Measurements from ENCODE around the gene PITX1. TPM values are rescaled to one million over a fixed set of nuclear protein-coding genes. Genes with fewer than 3 reads are reported as not detected.

The PITX1 gene
- total and polyA plus RNA-seq, 2 of the 13 experiments (the other 11 are each of a cell fraction or from before 2014, with no cell fraction given): 11.7 to 20.2 TPM

DNA sequence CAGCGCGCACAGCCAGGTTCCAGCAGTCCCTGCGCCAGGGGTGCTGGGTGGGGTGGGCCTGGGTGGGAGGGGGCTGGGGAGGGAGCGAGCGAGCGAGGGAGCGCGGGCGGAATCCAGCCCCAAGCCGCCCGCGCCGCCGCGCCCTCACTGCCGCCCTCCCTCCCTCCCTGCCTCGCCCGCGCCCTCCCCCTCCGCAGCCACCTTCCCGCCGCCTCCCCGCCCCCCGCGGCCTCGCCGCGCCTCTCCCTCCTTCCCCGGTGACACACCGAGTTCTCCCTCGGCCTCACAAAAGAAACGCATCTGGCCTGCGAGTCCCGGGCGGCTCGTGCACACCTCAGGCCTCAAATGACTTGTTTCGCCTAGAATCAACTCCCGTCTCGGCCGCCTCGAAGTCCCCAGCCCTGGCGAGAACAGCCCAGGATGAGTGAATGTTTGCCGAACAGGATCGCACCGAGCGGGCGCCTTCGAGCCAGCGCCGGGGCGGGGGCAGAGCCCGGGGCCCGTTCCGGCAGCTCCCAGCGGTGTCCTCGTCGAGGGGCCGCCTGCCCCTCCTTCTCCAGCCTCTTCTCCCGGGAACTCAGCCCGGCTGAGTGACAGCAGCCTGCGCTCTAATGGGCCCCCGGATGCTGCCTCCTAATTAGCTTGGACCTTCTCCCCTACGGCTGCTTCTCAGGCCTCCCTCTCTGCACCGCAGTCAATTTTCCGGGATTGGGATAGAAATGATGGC is 371 bp upstream of the PITX1 start (continued):
- TF ChIP-seq SPEN (CRISPR knock-in tag; IDR thresholded peaks at IDR 0.05; ENCODE audit: low read depth): peak; percentile 35; the same call in 1 of the 2 replicates
- TF ChIP-seq, protein P1, sequence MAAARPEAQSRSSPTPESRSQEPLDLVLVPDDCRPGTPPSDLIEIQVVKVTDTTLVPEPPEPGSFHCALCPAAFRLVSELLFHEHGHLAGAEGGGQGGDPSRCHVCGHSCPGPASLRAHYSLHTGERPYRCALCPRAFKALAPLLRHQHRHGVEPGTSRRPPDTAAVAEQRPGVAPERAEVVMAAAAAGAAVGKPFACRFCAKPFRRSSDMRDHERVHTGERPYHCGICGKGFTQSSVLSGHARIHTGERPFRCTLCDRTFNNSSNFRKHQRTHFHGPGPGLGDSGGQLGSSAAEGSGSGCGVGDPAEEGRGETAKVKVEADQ (CRISPR knock-in tag; IDR thresholded peaks at IDR 0.05; ENCODE audit: borderline replicate concordance): peak; percentile 62; the same call in 1 of the 2 replicates
- peak; percentile 25 for TF ChIP-seq XRCC5 (optimal IDR thresholded peaks at IDR 0.05; ENCODE audit: low read length)
- TF ChIP-seq KDM2A (CRISPR knock-in tag; IDR thresholded peaks at IDR 0.05; ENCODE audit: borderline replicate concordance, low read depth): peak; percentile 67; the same call in 1 of the 2 replicates
- TF ChIP-seq, protein P2, sequence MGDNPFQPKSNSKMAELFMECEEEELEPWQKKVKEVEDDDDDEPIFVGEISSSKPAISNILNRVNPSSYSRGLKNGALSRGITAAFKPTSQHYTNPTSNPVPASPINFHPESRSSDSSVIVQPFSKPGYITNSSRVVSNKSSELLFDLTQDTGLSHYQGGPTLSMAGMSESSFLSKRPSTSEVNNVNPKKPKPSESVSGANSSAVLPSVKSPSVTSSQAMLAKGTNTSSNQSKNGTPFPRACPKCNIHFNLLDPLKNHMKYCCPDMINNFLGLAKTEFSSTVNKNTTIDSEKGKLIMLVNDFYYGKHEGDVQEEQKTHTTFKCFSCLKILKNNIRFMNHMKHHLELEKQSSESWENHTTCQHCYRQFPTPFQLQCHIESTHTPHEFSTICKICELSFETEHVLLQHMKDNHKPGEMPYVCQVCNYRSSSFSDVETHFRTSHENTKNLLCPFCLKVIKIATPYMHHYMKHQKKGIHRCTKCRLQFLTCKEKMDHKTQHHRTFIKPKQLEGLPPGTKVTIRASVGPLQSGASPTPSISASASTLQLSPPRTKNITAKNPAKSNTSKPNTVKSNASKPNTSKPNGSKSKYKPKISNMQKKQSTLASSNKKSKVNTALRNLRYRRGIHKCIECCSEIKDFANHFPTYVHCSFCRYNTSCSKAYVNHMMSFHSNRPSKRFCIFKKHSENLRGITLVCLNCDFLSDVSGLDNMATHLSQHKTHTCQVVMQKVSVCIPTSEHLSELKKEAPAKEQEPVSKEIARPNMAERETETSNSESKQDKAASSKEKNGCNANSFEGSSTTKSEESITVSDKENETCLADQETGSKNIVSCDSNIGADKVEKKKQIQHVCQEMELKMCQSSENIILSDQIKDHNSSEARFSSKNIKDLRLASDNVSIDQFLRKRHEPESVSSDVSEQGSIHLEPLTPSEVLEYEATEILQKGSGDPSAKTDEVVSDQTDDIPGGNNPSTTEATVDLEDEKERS (CRISPR knock-in tag; IDR thresholded peaks at IDR 0.05): 0 out of 2 replicates have a peak, but pooled peaks have one; percentile 21
- peak; percentile 40 for TF ChIP-seq AGO2 (optimal IDR thresholded peaks at IDR 0.05; ENCODE audit: low read depth, low read length)
- TF ChIP-seq, protein P3, sequence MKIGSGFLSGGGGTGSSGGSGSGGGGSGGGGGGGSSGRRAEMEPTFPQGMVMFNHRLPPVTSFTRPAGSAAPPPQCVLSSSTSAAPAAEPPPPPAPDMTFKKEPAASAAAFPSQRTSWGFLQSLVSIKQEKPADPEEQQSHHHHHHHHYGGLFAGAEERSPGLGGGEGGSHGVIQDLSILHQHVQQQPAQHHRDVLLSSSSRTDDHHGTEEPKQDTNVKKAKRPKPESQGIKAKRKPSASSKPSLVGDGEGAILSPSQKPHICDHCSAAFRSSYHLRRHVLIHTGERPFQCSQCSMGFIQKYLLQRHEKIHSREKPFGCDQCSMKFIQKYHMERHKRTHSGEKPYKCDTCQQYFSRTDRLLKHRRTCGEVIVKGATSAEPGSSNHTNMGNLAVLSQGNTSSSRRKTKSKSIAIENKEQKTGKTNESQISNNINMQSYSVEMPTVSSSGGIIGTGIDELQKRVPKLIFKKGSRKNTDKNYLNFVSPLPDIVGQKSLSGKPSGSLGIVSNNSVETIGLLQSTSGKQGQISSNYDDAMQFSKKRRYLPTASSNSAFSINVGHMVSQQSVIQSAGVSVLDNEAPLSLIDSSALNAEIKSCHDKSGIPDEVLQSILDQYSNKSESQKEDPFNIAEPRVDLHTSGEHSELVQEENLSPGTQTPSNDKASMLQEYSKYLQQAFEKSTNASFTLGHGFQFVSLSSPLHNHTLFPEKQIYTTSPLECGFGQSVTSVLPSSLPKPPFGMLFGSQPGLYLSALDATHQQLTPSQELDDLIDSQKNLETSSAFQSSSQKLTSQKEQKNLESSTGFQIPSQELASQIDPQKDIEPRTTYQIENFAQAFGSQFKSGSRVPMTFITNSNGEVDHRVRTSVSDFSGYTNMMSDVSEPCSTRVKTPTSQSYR (CRISPR knock-in tag; IDR thresholded peaks at IDR 0.05; ENCODE audit: borderline replicate concordance): peak; percentile 18; the same call in 1 of the 2 replicates
- TF ChIP-seq PCBP1 (IDR thresholded peaks at IDR 0.05; ENCODE audit: borderline replicate concordance, low read depth, low read length): no peak
- TF ChIP-seq ZNF550 (CRISPR knock-in tag; IDR thresholded peaks at IDR 0.05; ENCODE audit: borderline replicate concordance): peak; percentile 45; the same call in 1 of the 2 replicates
- TF ChIP-seq, protein P4, sequence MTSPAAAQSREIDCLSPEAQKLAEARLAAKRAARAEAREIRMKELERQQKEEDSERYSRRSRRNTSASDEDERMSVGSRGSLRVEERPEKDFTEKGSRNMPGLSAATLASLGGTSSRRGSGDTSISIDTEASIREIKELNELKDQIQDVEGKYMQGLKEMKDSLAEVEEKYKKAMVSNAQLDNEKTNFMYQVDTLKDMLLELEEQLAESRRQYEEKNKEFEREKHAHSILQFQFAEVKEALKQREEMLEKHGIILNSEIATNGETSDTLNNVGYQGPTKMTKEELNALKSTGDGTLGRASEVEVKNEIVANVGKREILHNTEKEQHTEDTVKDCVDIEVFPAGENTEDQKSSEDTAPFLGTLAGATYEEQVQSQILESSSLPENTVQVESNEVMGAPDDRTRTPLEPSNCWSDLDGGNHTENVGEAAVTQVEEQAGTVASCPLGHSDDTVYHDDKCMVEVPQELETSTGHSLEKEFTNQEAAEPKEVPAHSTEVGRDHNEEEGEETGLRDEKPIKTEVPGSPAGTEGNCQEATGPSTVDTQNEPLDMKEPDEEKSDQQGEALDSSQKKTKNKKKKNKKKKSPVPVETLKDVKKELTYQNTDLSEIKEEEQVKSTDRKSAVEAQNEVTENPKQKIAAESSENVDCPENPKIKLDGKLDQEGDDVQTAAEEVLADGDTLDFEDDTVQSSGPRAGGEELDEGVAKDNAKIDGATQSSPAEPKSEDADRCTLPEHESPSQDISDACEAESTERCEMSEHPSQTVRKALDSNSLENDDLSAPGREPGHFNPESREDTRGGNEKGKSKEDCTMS (CRISPR knock-in tag; conservative IDR thresholded peaks at IDR 0.05): no peak
- peak; percentile 26; the same call in 1 of the 2 replicates for TF ChIP-seq YEATS4 (CRISPR knock-in tag; IDR thresholded peaks at IDR 0.05; ENCODE audit: borderline replicate concordance)
- TF ChIP-seq ZNF317 (CRISPR knock-in tag; IDR thresholded peaks at IDR 0.05): no peak
- TF ChIP-seq, protein P5, sequence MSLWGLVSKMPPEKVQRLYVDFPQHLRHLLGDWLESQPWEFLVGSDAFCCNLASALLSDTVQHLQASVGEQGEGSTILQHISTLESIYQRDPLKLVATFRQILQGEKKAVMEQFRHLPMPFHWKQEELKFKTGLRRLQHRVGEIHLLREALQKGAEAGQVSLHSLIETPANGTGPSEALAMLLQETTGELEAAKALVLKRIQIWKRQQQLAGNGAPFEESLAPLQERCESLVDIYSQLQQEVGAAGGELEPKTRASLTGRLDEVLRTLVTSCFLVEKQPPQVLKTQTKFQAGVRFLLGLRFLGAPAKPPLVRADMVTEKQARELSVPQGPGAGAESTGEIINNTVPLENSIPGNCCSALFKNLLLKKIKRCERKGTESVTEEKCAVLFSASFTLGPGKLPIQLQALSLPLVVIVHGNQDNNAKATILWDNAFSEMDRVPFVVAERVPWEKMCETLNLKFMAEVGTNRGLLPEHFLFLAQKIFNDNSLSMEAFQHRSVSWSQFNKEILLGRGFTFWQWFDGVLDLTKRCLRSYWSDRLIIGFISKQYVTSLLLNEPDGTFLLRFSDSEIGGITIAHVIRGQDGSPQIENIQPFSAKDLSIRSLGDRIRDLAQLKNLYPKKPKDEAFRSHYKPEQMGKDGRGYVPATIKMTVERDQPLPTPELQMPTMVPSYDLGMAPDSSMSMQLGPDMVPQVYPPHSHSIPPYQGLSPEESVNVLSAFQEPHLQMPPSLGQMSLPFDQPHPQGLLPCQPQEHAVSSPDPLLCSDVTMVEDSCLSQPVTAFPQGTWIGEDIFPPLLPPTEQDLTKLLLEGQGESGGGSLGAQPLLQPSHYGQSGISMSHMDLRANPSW (CRISPR knock-in tag; IDR thresholded peaks at IDR 0.05; ENCODE audit: borderline replicate concordance): no peak
- peak in 1 of 2 experiments; percentile 55; a peak in 2 of 4 replicates for TF ChIP-seq POLR2A (IDR thresholded peaks at IDR 0.05; ENCODE audit: insufficient read depth in 1 of 2, low read depth in 2 of 2, low read length in 2 of 2)
- peak; percentile 62 for TF ChIP-seq HDAC1 (CRISPR knock-in tag; IDR thresholded peaks at IDR 0.05)
